HCT116 (cell line): ENCODE data around the gene DEF6.

Experiments
- CBX3 ChIP-seq: IDR thresholded peaks from 2 replicates; pipeline ENCODE4 v1.6.1; 2012; ENCODE audit warnings: low read depth
- POLR2A ChIP-seq: IDR thresholded peaks from 2 replicates; pipeline ENCODE4 v1.7.0; 2011; ENCODE audit warnings: borderline replicate concordance; ENCODE audit not compliant: insufficient read depth, insufficient read length; ENCODE audit errors: extremely low read depth
- POLR2AphosphoS5 ChIP-seq: IDR thresholded peaks from 2 replicates; pipeline ENCODE4 v1.6.1; 2011; ENCODE audit warnings: mild to moderate bottlenecking, low read depth, low read length, moderate library complexity
- TCF7L2 ChIP-seq: IDR thresholded peaks from 2 replicates; pipeline ENCODE4 v1.7.0; 2011; ENCODE audit warnings: borderline replicate concordance, inconsistent platforms; ENCODE audit not compliant: insufficient read depth, insufficient read length; ENCODE audit errors: extremely low read depth
- TF ChIP-seq, protein P1 (sequence below), 3 experiments: fragments of 200-600 bp in 1 of 3; sonication (generic) in 1 of 3; IDR thresholded peaks in 2 of 3; conservative IDR thresholded peaks in 1 of 3; 2 replicates each; pipeline ENCODE4 v1.5.1; 2012 to 2017; ENCODE audit warnings: low read depth in 2 of 3, low read length in 2 of 3, antibody characterized with exemption in 1 of 3, borderline replicate concordance in 1 of 3, control low read depth in 1 of 3, mild to moderate bottlenecking in 1 of 3, mixed read lengths in 1 of 3, mixed run types in 1 of 3, moderate library complexity in 1 of 3; ENCODE audit not compliant: insufficient read depth in 1 of 3
- TF ChIP-seq, protein P2 (sequence below): IDR thresholded peaks from 2 replicates; pipeline ENCODE4 v1.6.1; 2011; ENCODE audit warnings: mild to moderate bottlenecking, low read length, moderate library complexity; ENCODE audit not compliant: insufficient replicate concordance; ENCODE audit errors: extremely low read depth
- TF ChIP-seq, protein P3 (sequence below): IDR thresholded peaks from 2 replicates; pipeline ENCODE4 v1.6.1; 2012

DNA sequence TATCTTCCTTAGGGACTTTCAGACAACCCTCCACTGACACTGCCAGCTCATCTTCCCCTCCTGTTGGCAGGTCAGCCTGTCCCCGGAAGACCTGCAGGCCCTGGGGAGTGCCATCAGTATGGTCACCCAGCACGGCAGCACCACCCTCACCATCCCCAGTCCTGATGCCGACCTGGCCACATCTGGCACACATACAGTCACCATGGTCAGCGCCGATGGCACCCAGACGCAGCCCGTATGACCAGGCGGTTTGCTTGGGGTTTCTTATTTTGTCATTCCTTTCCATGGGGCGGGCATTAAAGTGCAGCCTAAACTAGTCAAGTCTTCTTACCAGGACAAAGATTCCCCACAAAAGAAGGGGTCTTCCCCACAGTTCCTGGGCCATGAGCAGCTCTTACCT is 3.9 kb upstream of the DEF6 start:
- TF ChIP-seq, protein P1, sequence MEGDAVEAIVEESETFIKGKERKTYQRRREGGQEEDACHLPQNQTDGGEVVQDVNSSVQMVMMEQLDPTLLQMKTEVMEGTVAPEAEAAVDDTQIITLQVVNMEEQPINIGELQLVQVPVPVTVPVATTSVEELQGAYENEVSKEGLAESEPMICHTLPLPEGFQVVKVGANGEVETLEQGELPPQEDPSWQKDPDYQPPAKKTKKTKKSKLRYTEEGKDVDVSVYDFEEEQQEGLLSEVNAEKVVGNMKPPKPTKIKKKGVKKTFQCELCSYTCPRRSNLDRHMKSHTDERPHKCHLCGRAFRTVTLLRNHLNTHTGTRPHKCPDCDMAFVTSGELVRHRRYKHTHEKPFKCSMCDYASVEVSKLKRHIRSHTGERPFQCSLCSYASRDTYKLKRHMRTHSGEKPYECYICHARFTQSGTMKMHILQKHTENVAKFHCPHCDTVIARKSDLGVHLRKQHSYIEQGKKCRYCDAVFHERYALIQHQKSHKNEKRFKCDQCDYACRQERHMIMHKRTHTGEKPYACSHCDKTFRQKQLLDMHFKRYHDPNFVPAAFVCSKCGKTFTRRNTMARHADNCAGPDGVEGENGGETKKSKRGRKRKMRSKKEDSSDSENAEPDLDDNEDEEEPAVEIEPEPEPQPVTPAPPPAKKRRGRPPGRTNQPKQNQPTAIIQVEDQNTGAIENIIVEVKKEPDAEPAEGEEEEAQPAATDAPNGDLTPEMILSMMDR (IDR thresholded peaks at IDR 0.05 in 2 of 3, conservative IDR thresholded peaks at IDR 0.05 in 1 of 3; ENCODE audit: borderline replicate concordance in 1 of 3, insufficient read depth in 1 of 3, low read depth in 2 of 3, low read length in 2 of 3): no peak
- TF ChIP-seq POLR2A: no peak
- no peak for TF ChIP-seq POLR2AphosphoS5
- TF ChIP-seq, protein P2, sequence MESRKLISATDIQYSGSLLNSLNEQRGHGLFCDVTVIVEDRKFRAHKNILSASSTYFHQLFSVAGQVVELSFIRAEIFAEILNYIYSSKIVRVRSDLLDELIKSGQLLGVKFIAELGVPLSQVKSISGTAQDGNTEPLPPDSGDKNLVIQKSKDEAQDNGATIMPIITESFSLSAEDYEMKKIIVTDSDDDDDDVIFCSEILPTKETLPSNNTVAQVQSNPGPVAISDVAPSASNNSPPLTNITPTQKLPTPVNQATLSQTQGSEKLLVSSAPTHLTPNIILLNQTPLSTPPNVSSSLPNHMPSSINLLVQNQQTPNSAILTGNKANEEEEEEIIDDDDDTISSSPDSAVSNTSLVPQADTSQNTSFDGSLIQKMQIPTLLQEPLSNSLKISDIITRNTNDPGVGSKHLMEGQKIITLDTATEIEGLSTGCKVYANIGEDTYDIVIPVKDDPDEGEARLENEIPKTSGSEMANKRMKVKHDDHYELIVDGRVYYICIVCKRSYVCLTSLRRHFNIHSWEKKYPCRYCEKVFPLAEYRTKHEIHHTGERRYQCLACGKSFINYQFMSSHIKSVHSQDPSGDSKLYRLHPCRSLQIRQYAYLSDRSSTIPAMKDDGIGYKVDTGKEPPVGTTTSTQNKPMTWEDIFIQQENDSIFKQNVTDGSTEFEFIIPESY: no peak
- no peak for TF ChIP-seq CBX3
- TF ChIP-seq, protein P3, sequence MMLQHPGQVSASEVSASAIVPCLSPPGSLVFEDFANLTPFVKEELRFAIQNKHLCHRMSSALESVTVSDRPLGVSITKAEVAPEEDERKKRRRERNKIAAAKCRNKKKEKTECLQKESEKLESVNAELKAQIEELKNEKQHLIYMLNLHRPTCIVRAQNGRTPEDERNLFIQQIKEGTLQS: no peak
- no peak for TF ChIP-seq TCF7L2
